ENCODE data around the gene DAND5.

The DAND5 gene

GRCh38 chr19:13010038-13010991, 40.9 kb downstream of the DAND5 start:
- peak; percentile 50 for DNase-seq (ENCODE audit: low read depth)

- DNase-seq (ENCODE audit: low read depth), result no peak
Measured at GRCh38 chr19:13010992-13011652, 41.7 kb downstream of the DAND5 start.

GRCh38 chr19:13011653-13012389, 42.4 kb downstream of the DAND5 start:
- DNase-seq (ENCODE audit: low read depth), result no peak

DNA sequence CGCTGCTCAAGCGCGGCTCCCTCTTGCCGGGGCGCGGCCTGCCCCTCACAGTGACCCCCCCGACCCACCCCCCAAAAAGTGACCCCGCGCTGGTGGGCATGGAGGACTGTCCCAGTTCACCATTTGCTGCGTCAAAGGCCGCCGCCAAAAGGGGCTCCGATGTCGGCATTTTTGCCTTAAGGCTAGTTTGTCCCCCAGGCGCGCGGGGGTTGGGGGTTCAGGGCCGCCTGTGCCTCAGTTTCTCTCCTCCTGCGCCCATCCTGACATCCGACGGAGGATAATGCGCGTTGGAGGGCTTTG, 43.0 kb downstream of the DAND5 start:
- no peak for DNase-seq (ENCODE audit: low read depth)

DNA sequence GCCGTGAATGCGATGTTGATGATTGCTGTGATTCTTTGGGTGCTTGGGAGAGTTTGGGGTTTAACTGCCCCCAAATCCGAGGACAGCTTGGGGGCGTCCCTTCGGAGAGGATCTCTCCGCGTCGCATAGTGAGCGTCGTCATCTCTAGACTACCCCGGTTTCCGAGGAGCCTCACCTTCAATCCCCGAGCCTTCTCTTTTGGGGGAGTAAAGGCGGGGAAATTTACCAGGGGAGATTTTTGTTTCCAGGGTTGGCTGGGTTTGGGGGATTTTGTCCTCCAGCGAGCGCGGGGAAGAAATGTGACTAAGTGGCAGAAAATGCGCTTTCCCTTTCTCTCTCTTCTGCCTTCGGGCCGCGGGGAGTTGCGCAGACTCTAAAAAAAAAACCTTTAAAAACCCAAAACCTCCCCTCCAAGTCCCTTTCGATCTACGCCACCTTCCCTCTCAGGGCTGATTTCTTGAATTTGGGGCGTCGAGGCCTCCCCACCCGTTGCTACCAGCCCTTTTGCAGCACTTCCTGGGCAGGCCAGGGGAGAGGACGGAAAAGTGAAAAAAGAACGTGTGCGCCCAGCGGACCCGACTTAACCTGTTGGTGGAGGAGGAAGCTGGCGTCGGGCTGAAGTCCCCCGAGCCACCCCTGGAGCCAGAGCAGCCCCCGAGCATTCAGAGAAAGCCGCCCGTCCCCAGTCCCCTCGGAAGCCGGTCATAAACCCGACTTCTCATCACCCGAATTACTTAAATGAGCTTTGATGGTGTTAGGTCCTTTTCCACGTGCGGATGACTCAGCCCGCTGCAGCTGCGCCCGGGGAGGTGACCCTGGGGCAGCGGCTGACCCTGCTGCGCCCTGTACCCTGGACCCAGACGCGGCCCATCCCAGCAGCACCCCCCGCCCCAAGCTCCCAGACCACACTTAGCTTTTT, 43.6 kb downstream of the DAND5 start:
- DNase-seq (ENCODE audit: low read depth), result peak; percentile 77

DNA sequence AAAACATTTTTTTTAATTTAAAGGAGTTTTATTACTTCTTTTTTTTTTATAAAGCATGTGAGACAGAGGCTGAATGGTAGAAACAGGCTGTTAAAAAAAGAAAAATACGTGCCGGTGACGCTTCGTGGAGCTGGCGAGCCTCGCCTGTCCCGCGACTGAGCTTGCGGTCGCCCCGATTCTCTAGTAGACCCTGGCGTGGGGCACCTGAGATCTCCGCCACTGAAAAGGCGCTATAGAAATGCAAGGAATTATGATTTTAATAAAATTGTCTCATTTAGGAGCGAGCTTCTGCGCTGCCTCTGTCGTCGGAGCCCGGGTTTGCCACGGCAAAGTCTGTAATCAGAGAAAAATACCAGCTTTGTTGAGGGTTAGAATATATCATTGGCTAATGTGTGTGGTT, 44.3 kb downstream of the DAND5 start:
- no peak for DNase-seq (ENCODE audit: low read depth)

DNA sequence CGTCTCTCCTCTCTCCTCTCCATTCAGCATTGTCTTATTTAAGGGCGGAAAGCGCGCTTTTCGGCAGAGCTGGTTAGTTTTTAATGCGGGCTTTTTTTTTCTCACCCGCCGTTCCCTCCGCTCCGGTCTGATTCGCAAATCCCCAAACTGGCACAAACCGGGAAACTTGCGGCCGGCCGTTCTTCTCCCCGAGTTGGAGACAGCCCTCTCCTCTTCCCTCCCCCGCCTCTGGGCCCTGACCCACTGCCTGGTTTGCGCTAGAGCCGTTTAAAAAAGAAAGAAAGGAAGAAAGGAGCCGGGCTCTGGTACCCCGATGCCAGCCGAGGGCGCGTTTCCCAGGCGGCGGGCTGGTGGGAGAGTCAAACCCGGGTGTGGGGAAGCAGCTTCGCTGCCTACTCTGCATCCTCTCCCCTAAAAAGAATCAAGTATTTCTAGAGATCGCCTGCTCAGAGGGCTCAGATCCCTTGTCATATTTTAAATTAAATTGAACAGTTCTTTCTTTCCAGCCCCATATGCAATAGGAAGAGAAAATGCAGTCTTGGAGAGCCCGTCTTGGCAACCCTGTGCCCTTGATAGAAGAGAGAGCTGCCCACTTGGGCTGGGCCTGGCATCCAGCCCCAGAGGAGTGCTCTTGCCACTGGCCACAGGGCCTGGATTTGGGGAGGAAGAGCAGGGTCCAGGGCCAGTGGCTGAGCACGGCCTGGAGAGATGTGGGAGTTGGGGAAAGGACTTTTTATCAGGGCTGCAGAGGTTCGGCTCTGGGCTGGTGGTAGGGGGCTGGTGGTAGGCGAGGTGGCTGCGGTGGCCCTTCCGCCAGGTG, 44.9 kb downstream of the DAND5 start:
- DNase-seq (ENCODE audit: low read depth), result no peak

DNA sequence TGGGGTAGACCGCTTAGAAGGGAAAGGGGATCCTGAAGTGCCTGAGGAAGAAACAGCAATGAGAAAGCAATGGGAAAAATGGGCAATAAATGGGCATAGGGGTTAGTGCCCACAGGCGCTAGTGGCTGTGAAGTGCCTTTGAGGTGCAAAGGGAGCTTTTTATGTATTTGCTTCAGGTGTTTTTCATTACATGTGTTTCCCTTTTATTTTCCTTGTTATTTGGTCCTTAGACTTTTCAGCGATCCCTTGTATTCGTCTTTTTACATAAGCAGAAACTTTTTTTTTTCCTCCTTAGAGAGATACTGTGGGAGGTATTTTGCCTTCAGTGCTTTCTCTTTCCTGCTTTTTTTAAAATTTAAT, 45.5 kb downstream of the DAND5 start:
- no peak for DNase-seq (ENCODE audit: low read depth)

GRCh38 chr19:13015361-13016223, 46.2 kb downstream of the DAND5 start:
- DNase-seq (ENCODE audit: low read depth), result peak; percentile 63

- no peak for DNase-seq (ENCODE audit: low read depth)
Measured at GRCh38 chr19:13016245-13016627, 46.9 kb downstream of the DAND5 start.

DNA sequence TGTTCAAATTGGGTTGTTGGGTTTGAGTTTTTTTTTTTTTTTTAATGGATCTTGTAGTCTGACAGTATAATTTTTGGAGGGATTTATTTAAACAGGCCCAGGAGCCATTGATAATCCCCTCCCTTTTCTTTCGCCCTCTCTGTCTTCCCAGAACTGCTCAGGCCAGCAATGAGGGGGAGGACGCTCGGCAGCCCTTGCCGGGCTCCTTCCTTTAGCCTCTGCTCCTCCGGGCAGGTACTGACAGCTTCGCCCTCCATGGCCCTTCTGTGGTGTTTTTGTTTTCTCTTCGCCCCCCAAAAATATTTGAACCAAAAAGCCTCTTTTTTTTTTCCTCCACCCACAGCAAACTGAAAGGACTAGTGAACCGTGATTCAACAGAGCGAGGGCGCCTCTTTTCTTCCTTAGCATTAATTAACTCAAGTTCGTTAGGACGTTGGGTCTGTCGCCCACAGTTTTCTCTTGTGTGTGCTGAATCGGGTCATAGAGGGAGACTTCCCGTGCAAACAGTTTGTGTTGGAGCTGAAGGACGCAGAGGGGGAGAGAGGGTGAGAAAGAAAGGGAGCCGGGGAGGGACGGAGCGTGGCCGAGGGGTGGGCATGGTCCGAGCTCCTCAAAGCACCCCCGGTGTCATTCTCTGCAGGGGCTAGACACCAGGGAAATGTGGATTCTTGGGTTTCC, 47.4 kb downstream of the DAND5 start:
- DNase-seq (ENCODE audit: low read depth), result no peak

- DNase-seq (ENCODE audit: low read depth), result no peak
Measured at GRCh38 chr19:13017306-13018034, 48.1 kb downstream of the DAND5 start.

DNA sequence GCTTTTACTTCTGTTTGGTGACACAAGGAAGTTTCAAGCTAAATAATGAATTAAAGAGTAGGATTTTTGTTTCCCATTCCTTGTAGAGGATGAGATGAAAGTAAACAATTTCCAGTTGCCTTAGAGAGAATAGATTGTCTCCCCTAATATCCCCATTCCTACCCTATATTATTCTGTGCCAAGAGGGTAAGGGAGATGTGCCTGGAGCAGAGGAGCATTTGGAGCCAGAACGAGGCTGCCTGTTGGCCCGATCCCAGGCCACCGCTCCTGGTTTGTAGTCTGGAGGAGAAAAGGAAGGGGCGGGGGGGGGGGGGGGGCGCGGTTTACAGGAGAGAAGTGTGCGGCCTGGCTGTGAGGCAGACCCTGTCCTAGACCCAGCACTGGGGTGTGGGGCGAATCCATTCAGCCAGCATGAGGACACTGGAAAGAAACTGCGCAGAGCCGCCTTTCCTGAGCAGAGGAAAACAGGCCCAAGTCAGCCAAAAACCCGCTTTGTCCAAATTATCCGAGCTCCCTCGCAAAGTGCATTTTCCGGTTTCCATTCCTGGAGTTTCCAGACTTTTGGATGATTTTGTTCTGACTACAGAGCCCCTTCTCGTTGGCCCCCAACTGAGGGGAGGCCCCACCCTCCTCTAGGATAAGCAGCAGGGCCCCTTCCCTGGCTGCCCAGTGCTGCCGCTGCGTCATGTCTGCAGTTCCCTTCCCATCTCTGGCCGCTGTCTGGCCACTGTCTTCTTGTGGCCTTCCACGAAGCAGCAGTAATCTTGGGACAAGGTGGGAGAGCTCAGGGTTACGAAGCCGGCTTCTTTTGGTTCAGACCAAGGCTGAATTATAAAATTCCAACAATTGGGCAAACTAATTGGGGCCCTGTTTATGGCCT, 48.9 kb downstream of the DAND5 start:
- DNase-seq (ENCODE audit: low read depth), result no peak

DNA sequence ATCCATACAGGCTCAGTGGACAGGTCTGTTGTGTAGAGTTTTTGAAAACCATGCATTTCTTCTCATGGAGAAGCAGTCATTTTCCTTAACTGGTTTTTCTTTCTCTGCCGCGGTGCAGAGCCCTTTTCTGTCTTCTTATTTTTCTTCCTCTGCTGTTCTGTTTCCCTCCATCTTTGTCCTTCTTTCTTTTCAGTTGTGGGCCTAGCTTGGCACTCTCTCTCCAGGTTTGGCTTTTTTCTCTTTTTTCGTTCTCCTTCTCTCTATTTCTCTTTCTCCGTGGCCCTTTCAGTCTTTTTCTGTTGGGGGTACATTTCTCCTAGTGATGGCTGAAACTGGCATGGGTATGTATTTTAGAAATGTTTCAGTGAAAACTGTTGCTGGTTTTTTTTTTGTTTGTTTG, 50.0 kb downstream of the DAND5 start:
- no peak for DNase-seq (ENCODE audit: low read depth)

GRCh38 chr19:13020002-13020414, 50.6 kb downstream of the DAND5 start:
- no peak for DNase-seq (ENCODE audit: low read depth)

- DNase-seq (ENCODE audit: low read depth), result peak; percentile 74
Measured at GRCh38 chr19:13022111-13022858, 52.9 kb downstream of the DAND5 start.

All from fibroblast of gingiva (primary cell).